HEK293T (cell line): ENCODE data around the gene ASCL3.
"Not testable (repeated sequence)": the region's sequence is repeated elsewhere in the genome, so short reads cannot be mapped to it uniquely, and the experiment has no call there.

Source experiments
- CTCF ChIA-PET: fragments of 350-600 bp; formaldehyde crosslinking; extraction: SDS; loops from one replicate; lab custom pipeline; 2021; ENCODE audit warnings: antibody characterized with exemption, inconsistent platforms; lab: Yijun Ruan, JAX
- POLR2A ChIA-PET: fragments of 350-600 bp; formaldehyde crosslinking; extraction: SDS; loops from one replicate; lab custom pipeline; 2020; ENCODE audit warnings: antibody characterized with exemption, inconsistent platforms; lab: Yijun Ruan, JAX
- DNase-seq: peaks from one replicate; pipeline ENCODE4 v3.0.0; 2012; ENCODE audit warnings: mixed read lengths; ENCODE audit errors: extremely low spot score
- ARNT ChIP-seq: fragments of 450-650 bp; IDR thresholded peaks from 2 replicates; pipeline ENCODE4 v1.6.1; 2017; ENCODE audit warnings: mild to moderate bottlenecking
- BHLHE40 ChIP-seq: fragments of 450-650 bp; IDR thresholded peaks from 2 replicates; pipeline ENCODE4 v1.6.1; 2016; ENCODE audit warnings: mild to moderate bottlenecking, moderate library complexity, borderline replicate concordance
- CTBP1 ChIP-seq: fragments of 450-650 bp; IDR thresholded peaks from 2 replicates; pipeline ENCODE4 v1.6.1; 2016; ENCODE audit warnings: borderline replicate concordance
- ELF4 ChIP-seq: fragments of 450-650 bp; IDR thresholded peaks from 2 replicates; pipeline ENCODE4 v1.6.1; 2017; ENCODE audit warnings: antibody characterized with exemption
- FOXA1 ChIP-seq: fragments of 450-650 bp; IDR thresholded peaks from 2 replicates; pipeline ENCODE4 v1.6.1; 2016; ENCODE audit warnings: mild to moderate bottlenecking
- FOXK2 ChIP-seq: fragments of 450-650 bp; IDR thresholded peaks from 2 replicates; pipeline ENCODE4 v1.6.1; 2016; ENCODE audit warnings: mild to moderate bottlenecking
- FOXM1 ChIP-seq: fragments of 450-650 bp; IDR thresholded peaks from 2 replicates; pipeline ENCODE4 v1.6.1; 2017; ENCODE audit warnings: mild to moderate bottlenecking, borderline replicate concordance
- HDGF ChIP-seq: fragments of 450-650 bp; IDR thresholded peaks from 2 replicates; pipeline ENCODE4 v1.6.1; 2017; ENCODE audit warnings: antibody characterized with exemption, borderline replicate concordance
- L3MBTL2 ChIP-seq: fragments of 450-650 bp; conservative IDR thresholded peaks from 2 replicates; pipeline ENCODE4 v1.6.1; 2016; ENCODE audit warnings: mild to moderate bottlenecking
- LEF1 ChIP-seq: fragments of 450-650 bp; IDR thresholded peaks from 2 replicates; pipeline ENCODE4 v1.6.1; 2017; ENCODE audit warnings: mild to moderate bottlenecking, borderline replicate concordance
- NFRKB ChIP-seq: fragments of 450-650 bp; IDR thresholded peaks from 2 replicates; pipeline ENCODE4 v1.6.1; 2016; ENCODE audit warnings: mild to moderate bottlenecking, moderate library complexity
- SP1 ChIP-seq: fragments of 450-650 bp; IDR thresholded peaks from 2 replicates; pipeline ENCODE4 v1.6.1; 2017
- SUZ12 ChIP-seq: fragments of 450-650 bp; IDR thresholded peaks from 2 replicates; pipeline ENCODE4 v1.6.1; 2016; ENCODE audit warnings: mild to moderate bottlenecking
- TARDBP ChIP-seq: fragments of 450-650 bp; IDR thresholded peaks from 2 replicates; pipeline ENCODE4 v1.6.1; 2016
- ZNF384 ChIP-seq: fragments of 450-650 bp; IDR thresholded peaks from 2 replicates; pipeline ENCODE4 v1.6.1; 2016
- TF ChIP-seq, protein P1 (sequence below): fragments of 450-650 bp; IDR thresholded peaks from 2 replicates; pipeline ENCODE4 v1.6.1; 2016

ASCL3 gene

GRCh38 chr11:8907116-8907515, 35.7 kb downstream of the ASCL3 start:
- ChIA-PET POLR2A (interaction anchor here (0.5 to 1.8 kb wide), 3 partner anchors 36 to 57 kb away, joined by 3 to 4 read pairs (median 4); partner anchors contain the start of gene TMEM9B), CTCF (no interaction called here)
- TF ChIP-seq, protein P1, sequence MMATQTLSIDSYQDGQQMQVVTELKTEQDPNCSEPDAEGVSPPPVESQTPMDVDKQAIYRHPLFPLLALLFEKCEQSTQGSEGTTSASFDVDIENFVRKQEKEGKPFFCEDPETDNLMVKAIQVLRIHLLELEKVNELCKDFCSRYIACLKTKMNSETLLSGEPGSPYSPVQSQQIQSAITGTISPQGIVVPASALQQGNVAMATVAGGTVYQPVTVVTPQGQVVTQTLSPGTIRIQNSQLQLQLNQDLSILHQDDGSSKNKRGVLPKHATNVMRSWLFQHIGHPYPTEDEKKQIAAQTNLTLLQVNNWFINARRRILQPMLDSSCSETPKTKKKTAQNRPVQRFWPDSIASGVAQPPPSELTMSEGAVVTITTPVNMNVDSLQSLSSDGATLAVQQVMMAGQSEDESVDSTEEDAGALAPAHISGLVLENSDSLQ: no peak
- TF ChIP-seq CTBP1 (no peak), ARNT (no peak), L3MBTL2 (no peak), ELF4 (no peak), FOXA1 (no peak), FOXM1 (no peak), NFRKB (no peak), BHLHE40 (no peak), FOXK2 (no peak), SP1 (no peak), HDGF (no peak), ZNF384 (no peak), SUZ12 (no peak), LEF1 (no peak), TARDBP (no peak)
- no peak for DNase-seq

DNA sequence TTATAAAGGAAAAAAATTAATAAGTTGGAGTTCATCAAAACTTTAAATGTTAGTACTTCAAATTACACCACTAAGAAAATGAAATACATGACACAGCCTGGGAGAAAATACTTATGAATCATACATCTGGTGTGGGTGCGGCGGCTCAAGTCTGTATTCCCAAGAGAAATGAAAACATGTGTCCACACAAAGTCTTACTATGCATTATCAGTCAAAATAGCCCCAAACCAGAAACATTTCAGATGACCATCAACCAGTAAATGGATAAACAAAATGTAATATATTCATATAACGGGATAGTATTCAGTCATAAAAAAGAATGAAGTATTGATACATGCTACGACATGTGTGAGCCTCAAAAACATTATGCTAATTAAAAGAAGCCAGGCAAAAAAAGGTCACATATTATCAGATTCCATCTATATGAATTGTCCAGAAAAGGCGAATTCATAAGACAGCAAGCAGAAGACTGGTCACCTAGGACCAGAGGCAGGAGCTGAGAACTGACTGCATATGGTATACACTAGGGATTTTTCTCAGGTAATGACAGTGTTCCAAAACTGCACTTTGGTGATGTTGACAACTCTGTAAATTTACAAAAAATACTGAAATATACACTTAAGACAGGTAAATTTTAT, 37.2 kb downstream of the ASCL3 start:
- DNase-seq: no peak
- TF ChIP-seq ELF4 (no peak), TARDBP (no peak), ZNF384 (0 out of 2 replicates have a peak, but pooled peaks have one; percentile 7), L3MBTL2 (no peak), ARNT (no peak), HDGF (no peak), SP1 (no peak)
- ChIA-PET CTCF (no interaction called here), POLR2A (interaction anchor here (1.0 kb wide), 1 partner anchor 34 kb away, joined by 3 read pairs; no protein-coding TSS in a partner anchor)

GRCh38 chr11:8899119-8899753, 43.6 kb downstream of the ASCL3 start:
- DNase-seq: no peak
- TF ChIP-seq HDGF (no peak), ARNT (no peak)
- ChIA-PET POLR2A (no interaction called here), CTCF (no interaction called here)

- CTCF ChIA-PET, POLR2A ChIA-PET, DNase-seq: not testable (repeated sequence)
These were observed 51.6 kb downstream of the ASCL3 start for GRCh38 chr11:8891185-8891584.
